ENCODE results near the gene SPIRE2. TPM values are rescaled to one million over a fixed set of nuclear protein-coding genes. Genes with fewer than 3 reads are reported as not detected.

SPIRE2 gene
- total and polyA plus RNA-seq, 2 of the 13 experiments (the other 11 are each of a cell fraction or from before 2014, with no cell fraction given): 13.3 to 37.5 TPM

DNA sequence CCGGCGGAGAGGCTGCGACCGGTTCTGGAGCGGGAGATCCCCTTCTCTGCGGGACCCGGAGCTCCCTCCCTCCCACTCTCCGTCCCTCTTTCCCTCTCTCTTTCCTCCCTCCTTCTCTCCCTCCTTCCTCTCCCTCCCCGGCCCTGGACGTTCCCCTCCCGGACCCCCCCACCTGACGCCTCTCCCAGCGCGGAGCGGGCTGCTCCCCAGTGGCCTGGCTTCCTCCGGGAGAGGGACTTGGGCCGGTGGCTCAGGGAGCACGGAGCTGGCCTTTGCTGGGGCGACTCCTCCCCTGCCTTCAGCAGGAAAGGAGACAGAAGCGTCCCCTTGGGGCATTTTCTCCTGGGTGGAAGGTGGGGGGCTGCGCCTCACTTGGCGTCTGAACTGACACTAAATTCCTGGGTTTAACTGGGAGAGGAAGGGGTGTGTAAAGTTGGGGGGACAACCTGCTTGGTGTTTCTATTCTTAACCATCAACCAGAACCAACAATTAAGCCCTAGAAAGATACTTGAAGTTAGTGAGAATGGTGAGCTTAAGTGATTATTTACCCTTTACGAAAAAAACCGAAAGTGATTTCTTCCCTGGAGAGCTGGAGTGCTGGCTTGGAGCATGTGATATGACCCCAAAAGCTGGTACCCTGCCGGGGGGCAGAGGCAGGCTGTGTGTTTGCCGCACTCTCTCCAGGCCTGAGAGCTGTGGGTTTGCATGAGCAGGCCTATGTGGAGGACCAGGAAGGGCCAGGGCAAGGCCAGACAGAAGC, 775 bp downstream of the SPIRE2 start (continued):
- TF ChIP-seq, protein P1, sequence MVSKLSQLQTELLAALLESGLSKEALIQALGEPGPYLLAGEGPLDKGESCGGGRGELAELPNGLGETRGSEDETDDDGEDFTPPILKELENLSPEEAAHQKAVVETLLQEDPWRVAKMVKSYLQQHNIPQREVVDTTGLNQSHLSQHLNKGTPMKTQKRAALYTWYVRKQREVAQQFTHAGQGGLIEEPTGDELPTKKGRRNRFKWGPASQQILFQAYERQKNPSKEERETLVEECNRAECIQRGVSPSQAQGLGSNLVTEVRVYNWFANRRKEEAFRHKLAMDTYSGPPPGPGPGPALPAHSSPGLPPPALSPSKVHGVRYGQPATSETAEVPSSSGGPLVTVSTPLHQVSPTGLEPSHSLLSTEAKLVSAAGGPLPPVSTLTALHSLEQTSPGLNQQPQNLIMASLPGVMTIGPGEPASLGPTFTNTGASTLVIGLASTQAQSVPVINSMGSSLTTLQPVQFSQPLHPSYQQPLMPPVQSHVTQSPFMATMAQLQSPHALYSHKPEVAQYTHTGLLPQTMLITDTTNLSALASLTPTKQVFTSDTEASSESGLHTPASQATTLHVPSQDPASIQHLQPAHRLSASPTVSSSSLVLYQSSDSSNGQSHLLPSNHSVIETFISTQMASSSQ (IDR thresholded peaks at IDR 0.05; ENCODE audit: low read depth): no peak
- TF ChIP-seq, protein P1 (CRISPR knock-in tag; IDR thresholded peaks at IDR 0.05; ENCODE audit: borderline replicate concordance): no peak; the same call in 1 of the 2 replicates
- TF ChIP-seq CBFB (CRISPR knock-in tag; IDR thresholded peaks at IDR 0.05) (no peak; the same call in 1 of the 2 replicates), POLR2AphosphoS2 (IDR thresholded peaks at IDR 0.05; ENCODE audit: low read depth, low read length) (no peak), NFIB (CRISPR knock-in tag; IDR thresholded peaks at IDR 0.05; ENCODE audit: borderline replicate concordance) (no peak), KDM4B (CRISPR knock-in tag; IDR thresholded peaks at IDR 0.05) (0 out of 2 replicates have a peak, but pooled peaks have one; percentile 32), PCBP2 (optimal IDR thresholded peaks at IDR 0.05; ENCODE audit: low read depth, low read length, poor library complexity, severe bottlenecking) (no peak), ZNF207 (IDR thresholded peaks at IDR 0.05; ENCODE audit: borderline replicate concordance) (no peak), ZNF788 (CRISPR knock-in tag; IDR thresholded peaks at IDR 0.05; ENCODE audit: borderline replicate concordance) (no peak), NAIF1 (CRISPR knock-in tag; IDR thresholded peaks at IDR 0.05; ENCODE audit: borderline replicate concordance) (no peak), ZNF879 (CRISPR knock-in tag; IDR thresholded peaks at IDR 0.05) (no peak), ARNT (IDR thresholded peaks at IDR 0.05) (no peak), SRF (IDR thresholded peaks at IDR 0.05; ENCODE audit: low read depth, low read length) (no peak), TCF12 (IDR thresholded peaks at IDR 0.05) (no peak), TCF12 (CRISPR knock-in tag; IDR thresholded peaks at IDR 0.05) (no peak), AKAP8 (CRISPR knock-in tag; IDR thresholded peaks at IDR 0.05) (0 out of 2 replicates have a peak, but pooled peaks have one; percentile 50), ZNF121 (CRISPR knock-in tag; IDR thresholded peaks at IDR 0.05) (no peak), CENPT (CRISPR knock-in tag; IDR thresholded peaks at IDR 0.05; ENCODE audit: low read depth) (no peak)
- TF ChIP-seq, protein P2, sequence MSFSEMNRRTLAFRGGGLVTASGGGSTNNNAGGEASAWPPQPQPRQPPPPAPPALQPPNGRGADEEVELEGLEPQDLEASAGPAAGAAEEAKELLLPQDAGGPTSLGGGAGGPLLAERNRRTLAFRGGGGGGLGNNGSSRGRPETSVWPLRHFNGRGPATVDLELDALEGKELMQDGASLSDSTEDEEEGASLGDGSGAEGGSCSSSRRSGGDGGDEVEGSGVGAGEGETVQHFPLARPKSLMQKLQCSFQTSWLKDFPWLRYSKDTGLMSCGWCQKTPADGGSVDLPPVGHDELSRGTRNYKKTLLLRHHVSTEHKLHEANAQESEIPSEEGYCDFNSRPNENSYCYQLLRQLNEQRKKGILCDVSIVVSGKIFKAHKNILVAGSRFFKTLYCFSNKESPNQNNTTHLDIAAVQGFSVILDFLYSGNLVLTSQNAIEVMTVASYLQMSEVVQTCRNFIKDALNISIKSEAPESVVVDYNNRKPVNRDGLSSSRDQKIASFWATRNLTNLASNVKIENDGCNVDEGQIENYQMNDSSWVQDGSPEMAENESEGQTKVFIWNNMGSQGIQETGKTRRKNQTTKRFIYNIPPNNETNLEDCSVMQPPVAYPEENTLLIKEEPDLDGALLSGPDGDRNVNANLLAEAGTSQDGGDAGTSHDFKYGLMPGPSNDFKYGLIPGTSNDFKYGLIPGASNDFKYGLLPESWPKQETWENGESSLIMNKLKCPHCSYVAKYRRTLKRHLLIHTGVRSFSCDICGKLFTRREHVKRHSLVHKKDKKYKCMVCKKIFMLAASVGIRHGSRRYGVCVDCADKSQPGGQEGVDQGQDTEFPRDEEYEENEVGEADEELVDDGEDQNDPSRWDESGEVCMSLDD (CRISPR knock-in tag; IDR thresholded peaks at IDR 0.05; ENCODE audit: borderline replicate concordance): no peak; the same call in 1 of the 2 replicates
- TF ChIP-seq, protein P3, sequence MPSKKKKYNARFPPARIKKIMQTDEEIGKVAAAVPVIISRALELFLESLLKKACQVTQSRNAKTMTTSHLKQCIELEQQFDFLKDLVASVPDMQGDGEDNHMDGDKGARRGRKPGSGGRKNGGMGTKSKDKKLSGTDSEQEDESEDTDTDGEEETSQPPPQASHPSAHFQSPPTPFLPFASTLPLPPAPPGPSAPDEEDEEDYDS (CRISPR knock-in tag; IDR thresholded peaks at IDR 0.05): no peak
- TF ChIP-seq, protein P4, sequence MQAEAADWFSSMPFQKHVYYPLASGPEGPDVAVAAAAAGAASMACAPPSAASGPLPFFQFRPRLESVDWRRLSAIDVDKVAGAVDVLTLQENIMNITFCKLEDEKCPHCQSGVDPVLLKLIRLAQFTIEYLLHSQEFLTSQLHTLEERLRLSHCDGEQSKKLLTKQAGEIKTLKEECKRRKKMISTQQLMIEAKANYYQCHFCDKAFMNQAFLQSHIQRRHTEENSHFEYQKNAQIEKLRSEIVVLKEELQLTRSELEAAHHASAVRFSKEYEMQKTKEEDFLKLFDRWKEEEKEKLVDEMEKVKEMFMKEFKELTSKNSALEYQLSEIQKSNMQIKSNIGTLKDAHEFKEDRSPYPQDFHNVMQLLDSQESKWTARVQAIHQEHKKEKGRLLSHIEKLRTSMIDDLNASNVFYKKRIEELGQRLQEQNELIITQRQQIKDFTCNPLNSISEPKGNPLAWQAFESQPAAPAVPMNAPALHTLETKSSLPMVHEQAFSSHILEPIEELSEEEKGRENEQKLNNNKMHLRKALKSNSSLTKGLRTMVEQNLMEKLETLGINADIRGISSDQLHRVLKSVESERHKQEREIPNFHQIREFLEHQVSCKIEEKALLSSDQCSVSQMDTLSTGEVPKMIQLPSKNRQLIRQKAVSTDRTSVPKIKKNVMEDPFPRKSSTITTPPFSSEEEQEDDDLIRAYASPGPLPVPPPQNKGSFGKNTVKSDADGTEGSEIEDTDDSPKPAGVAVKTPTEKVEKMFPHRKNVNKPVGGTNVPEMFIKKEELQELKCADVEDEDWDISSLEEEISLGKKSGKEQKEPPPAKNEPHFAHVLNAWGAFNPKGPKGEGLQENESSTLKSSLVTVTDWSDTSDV (CRISPR knock-in tag; IDR thresholded peaks at IDR 0.05): no peak

Data from HepG2 (cell line).